ENCODE measurements around the gene ZNF785. TPM values are rescaled to one million over a fixed set of nuclear protein-coding genes. Genes with fewer than 3 reads are reported as not detected.
A peak's percentile ranks its signal among the peaks of the same experiment; 100 is the strongest.

The ZNF785 gene
- total and polyA plus RNA-seq, 2 of the 13 experiments (the other 11 are each of a cell fraction or from before 2014, with no cell fraction given): 0.01 TPM; not detected in 1

DNA sequence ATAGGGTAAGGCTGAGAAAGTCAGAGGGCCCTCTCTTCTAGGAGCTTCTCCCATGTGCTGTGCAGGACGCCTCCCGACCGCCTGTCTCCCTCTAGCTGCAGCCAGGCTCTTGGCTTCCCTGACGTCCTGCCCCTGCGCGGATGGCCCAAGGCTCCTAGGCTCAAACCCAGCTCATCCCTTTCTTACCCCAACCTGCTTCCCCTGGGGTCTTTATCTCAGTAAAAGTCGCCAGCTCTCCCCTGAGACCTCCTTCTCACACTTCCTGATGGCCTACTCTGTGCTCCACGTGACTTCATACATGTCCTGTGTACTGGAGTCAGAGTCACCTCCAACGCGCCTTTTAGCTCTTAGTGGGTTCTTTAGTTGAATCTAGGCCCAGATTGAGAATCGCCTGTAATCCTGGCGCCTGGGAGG is 49.7 kb downstream of the ZNF785 start (continued):
- no peak for TF ChIP-seq LRRFIP1 (CRISPR knock-in tag; conservative IDR thresholded peaks at IDR 0.05)
- peak; percentile 82 for TF ChIP-seq ZNF891 (CRISPR knock-in tag; IDR thresholded peaks at IDR 0.05)
- TF ChIP-seq ZNF782 (CRISPR knock-in tag; IDR thresholded peaks at IDR 0.05; ENCODE audit: borderline replicate concordance): 0 out of 2 replicates have a peak, but pooled peaks have one; percentile 83
- no peak for TF ChIP-seq NFE2L2 (IDR thresholded peaks at IDR 0.05; ENCODE audit: low read length)
- TF ChIP-seq SMARCE1 (IDR thresholded peaks at IDR 0.05; ENCODE audit: borderline replicate concordance): no peak
- TF ChIP-seq ZNF598 (CRISPR knock-in tag; IDR thresholded peaks at IDR 0.05; ENCODE audit: borderline replicate concordance): no peak
- 0 out of 2 replicates have a peak, but pooled peaks have one; percentile 47 for TF ChIP-seq ZNF616 (CRISPR knock-in tag; IDR thresholded peaks at IDR 0.05; ENCODE audit: low read depth)
- no peak for TF ChIP-seq ZKSCAN8 (CRISPR knock-in tag; IDR thresholded peaks at IDR 0.05; ENCODE audit: borderline replicate concordance)
- no peak for TF ChIP-seq GTF3A (CRISPR knock-in tag; conservative IDR thresholded peaks at IDR 0.05)
- peak; percentile 73; the same call in 1 of the 2 replicates for TF ChIP-seq ZKSCAN5 (CRISPR knock-in tag; IDR thresholded peaks at IDR 0.05)
- no peak for TF ChIP-seq MLX (CRISPR knock-in tag; IDR thresholded peaks at IDR 0.05)
- no peak for TF ChIP-seq ATM (IDR thresholded peaks at IDR 0.05; ENCODE audit: borderline replicate concordance)
- no peak for TF ChIP-seq ZNF138 (CRISPR knock-in tag; IDR thresholded peaks at IDR 0.05; ENCODE audit: low read depth)
- no peak for TF ChIP-seq XRCC5 (optimal IDR thresholded peaks at IDR 0.05; ENCODE audit: low read length)
- TF ChIP-seq NFKBIZ (CRISPR knock-in tag; IDR thresholded peaks at IDR 0.05): no peak; the same call in 1 of the 2 replicates
- no peak for TF ChIP-seq ZNF468 (CRISPR knock-in tag; IDR thresholded peaks at IDR 0.05)
- no peak for TF ChIP-seq KLF9 (CRISPR knock-in tag; IDR thresholded peaks at IDR 0.05; ENCODE audit: low read depth)
- peak; percentile 81 for TF ChIP-seq STAG1 (CRISPR knock-in tag; IDR thresholded peaks at IDR 0.05)
- TF ChIP-seq POLR2G (IDR thresholded peaks at IDR 0.05; ENCODE audit: low read depth, low read length): peak; percentile 39
- 0 out of 2 replicates have a peak, but pooled peaks have one; percentile 54 for TF ChIP-seq ZNF451 (CRISPR knock-in tag; IDR thresholded peaks at IDR 0.05)
- TF ChIP-seq ZNF691 (CRISPR knock-in tag; IDR thresholded peaks at IDR 0.05; ENCODE audit: borderline replicate concordance, low read depth): peak; percentile 70; the same call in 1 of the 2 replicates
- TF ChIP-seq KAT7 (CRISPR knock-in tag; IDR thresholded peaks at IDR 0.05; ENCODE audit: borderline replicate concordance): no peak
- TF ChIP-seq MIER3 (CRISPR knock-in tag; IDR thresholded peaks at IDR 0.05; ENCODE audit: borderline replicate concordance): peak; percentile 65; the same call in 1 of the 2 replicates
- no peak for TF ChIP-seq RAD51 (IDR thresholded peaks at IDR 0.05; ENCODE audit: borderline replicate concordance)
- TF ChIP-seq SAP130 (CRISPR knock-in tag; IDR thresholded peaks at IDR 0.05; ENCODE audit: low read depth): peak; percentile 81
- TF ChIP-seq ZEB1 (IDR thresholded peaks at IDR 0.05; ENCODE audit: insufficient replicate concordance, low read depth): no peak
- peak; percentile 45; the same call in 1 of the 2 replicates for TF ChIP-seq FOXA3 (CRISPR knock-in tag; IDR thresholded peaks at IDR 0.05)
- no peak for TF ChIP-seq ZFAT (CRISPR knock-in tag; conservative IDR thresholded peaks at IDR 0.05)
- no peak for TF ChIP-seq SRSF9 (IDR thresholded peaks at IDR 0.05; ENCODE audit: borderline replicate concordance, insufficient read depth, low read depth, low read length, poor library complexity, severe bottlenecking)
- peak; percentile 87; the same call in 2 of the 3 replicates for TF ChIP-seq MXI1 (IDR thresholded peaks at IDR 0.05; ENCODE audit: borderline replicate concordance, low read depth, low read length)
- no peak for TF ChIP-seq ZNF720 (CRISPR knock-in tag; IDR thresholded peaks at IDR 0.05)
